ENCODE measurements around the gene CCDC148.

GRCh38 chr2:158391361-158391760 is 65.2 kb downstream of the CCDC148 start:
- TF ChIP-seq EZH2 (IDR thresholded peaks at IDR 0.05; ENCODE audit: borderline replicate concordance, low read length): no peak
- TF ChIP-seq, protein P1, sequence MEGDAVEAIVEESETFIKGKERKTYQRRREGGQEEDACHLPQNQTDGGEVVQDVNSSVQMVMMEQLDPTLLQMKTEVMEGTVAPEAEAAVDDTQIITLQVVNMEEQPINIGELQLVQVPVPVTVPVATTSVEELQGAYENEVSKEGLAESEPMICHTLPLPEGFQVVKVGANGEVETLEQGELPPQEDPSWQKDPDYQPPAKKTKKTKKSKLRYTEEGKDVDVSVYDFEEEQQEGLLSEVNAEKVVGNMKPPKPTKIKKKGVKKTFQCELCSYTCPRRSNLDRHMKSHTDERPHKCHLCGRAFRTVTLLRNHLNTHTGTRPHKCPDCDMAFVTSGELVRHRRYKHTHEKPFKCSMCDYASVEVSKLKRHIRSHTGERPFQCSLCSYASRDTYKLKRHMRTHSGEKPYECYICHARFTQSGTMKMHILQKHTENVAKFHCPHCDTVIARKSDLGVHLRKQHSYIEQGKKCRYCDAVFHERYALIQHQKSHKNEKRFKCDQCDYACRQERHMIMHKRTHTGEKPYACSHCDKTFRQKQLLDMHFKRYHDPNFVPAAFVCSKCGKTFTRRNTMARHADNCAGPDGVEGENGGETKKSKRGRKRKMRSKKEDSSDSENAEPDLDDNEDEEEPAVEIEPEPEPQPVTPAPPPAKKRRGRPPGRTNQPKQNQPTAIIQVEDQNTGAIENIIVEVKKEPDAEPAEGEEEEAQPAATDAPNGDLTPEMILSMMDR (IDR thresholded peaks at IDR 0.05; ENCODE audit: low read length): no peak
